Measurements from ENCODE around the gene PRKAG3. TPM values are rescaled to one million over a fixed set of nuclear protein-coding genes. Genes with fewer than 3 reads are reported as not detected.

The PRKAG3 gene
- not detected for polyA plus RNA-seq (ENCODE audit: low read depth in 6 of 6)

DNA sequence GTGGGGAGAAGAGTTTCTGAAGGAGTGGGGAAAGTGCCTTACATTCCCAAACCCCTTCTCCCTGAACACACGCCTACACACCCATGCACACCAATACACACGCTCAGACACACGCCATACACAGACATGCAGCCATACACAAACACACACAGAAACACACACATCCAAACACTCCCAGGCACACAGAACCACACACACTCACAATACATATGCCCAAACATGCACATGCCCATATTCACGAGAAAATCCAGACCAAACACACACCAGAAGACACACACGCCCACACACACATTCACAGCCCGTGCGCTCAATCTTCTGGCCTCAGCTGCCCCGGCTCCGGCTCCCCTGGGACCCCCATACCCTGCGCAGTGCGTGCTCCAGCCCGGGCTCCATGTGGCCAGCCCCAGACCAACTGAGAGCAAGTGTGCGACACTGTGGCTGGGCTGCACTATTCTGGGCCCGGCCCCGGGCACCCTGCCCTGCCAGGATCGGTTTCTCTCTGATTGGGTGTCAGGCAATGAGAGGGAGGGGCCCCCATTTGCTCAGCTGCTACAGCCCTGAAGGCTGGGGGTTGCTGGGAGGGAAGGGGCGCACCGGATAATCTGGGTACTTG is at the start of gene PRKAG3:
Gene PRKAG3, minus strand, starts transcription at position 426 of the 613 bp plus-strand sequence.
- Mint-ChIP-seq H3K27ac (peak within 1 kb of the TSS in 1 of 6 donors; percentile 68), H3K27me3 (peaks cover 47 to 64% (median 48%) of the 10 kb centered on the region in 3 donors), H3K4me3 (no peak within 1 kb of the TSS), H3K36me3 (no peaks in the 10 kb centered on the region), H3K9me3 (peaks cover 0 to 3% (median 0%) of the 10 kb centered on the region in 7 donors), H3K4me1 (peaks cover 0 to 4% (median 0%) of the 10 kb centered on the region in 3 donors)
- ATAC-seq (ENCODE audit: low read depth in 2 of 2) (no peak), DNase-seq (no peak)

DNA sequence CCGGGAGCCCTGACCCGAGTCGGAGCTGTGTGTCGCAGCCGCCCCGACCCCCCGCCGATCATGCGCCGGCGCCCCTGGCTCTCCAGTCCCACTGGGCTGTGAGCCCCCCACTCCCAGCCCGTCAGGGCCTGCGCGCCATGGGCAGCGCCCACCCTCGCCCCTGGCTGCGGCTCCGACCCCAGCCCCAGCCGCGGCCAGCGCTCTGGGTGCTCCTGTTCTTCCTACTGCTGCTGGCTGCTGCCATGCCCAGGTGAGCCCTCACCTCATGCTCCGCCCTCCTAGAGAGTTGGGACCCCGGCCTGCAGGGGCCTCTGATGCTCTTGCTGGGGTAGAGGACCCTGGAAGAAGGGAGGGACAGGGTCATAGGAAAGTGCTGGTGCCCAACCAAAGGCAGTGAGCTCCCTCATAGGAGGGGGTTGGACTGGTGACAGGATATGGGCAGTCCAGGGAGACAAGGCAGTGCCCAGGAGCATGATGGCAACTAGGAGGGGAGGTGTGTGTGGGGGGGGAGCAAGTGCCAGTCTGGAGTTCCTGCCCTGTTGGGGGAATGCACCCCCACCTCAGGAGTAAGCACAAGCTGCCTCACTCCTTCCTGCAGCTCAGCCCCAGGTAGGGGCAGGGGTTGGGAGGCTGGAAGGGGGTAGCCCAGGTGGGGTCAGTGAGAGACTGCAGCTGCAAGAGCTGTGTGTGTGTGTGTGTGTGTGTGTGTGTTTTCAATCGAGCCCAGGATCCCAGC is 49.4 kb upstream of the PRKAG3 start:
- no peaks in the 10 kb centered on the region for H3K9me3 Mint-ChIP-seq
- no peak for DNase-seq
- peaks cover 62 to 73% (median 73%) of the 10 kb centered on the region in 3 donors for H3K4me1 Mint-ChIP-seq

DNA sequence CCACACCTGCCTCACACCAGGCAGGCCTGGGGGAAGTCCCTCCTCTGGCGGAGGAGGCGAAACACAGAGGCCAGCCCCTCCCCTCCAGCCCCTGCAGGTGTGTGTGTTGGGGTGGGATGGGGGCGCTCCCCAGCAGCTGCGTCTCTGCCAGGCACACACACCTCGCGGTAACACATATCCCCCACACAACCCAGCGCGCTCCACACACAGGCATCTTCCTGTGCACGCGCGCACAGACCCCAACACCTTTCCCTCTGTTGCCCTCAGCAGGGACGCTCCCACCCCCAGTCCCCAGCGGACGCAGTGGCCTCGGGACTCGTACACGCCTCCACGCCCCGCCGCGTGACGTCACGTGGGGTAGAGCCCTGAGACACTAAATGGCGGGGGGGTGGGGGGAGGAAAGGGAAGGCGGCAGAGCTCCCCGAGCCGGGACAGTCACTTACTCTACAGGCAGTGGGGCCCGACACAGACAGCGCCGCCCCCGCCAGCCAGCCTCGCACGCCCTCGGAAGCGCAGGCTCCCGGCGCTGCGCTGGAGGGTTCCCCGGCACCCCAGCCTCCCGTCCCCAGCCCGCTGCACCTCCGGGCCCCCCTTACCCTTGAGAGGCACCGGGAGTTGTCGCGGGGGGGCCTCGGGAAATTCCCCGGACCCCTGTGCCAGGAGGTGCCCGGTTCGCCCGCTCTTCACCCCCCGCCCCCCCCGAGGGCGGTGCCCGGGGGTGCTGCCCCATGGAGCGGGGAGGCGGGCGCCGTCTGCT is 48.7 kb upstream of the PRKAG3 start, which contains the start of gene WNT10A:
Gene WNT10A, plus strand, starts transcription at position 751 of the 757 bp plus-strand sequence. CDS start 144 bp downstream, outside the sequence.
- Mint-ChIP-seq H3K4me3 (peak within 1 kb of the TSS; percentile 82 to 94 (median 92)), H3K4me1 (peaks cover 56 to 67% (median 65%) of the 10 kb centered on the region in 3 donors), H3K36me3 (no peaks in the 10 kb centered on the region), H3K27ac (peak within 1 kb of the TSS; percentile 96 to 99 (median 99)), H3K9me3 (no peaks in the 10 kb centered on the region), H3K27me3 (peaks cover 0 to 9% (median 8%) of the 10 kb centered on the region in 3 donors)
- DNase-seq (peak; percentile 95), ATAC-seq (ENCODE audit: low read depth in 2 of 2) (peak; percentile 75 to 78)

More for the DNA sequence above, 49.4 kb upstream of the PRKAG3 start:
- Mint-ChIP-seq H3K4me3 (peak overlapping the region; percentile 72 to 94 (median 86)), H3K27ac (peak overlapping the region; percentile 91 to 99 (median 98)), H3K36me3 (no peaks in the 10 kb centered on the region), H3K27me3 (peaks cover 0 to 8% (median 6%) of the 10 kb centered on the region in 3 donors)
- ATAC-seq (ENCODE audit: low read depth in 2 of 2) = no peak

DNA sequence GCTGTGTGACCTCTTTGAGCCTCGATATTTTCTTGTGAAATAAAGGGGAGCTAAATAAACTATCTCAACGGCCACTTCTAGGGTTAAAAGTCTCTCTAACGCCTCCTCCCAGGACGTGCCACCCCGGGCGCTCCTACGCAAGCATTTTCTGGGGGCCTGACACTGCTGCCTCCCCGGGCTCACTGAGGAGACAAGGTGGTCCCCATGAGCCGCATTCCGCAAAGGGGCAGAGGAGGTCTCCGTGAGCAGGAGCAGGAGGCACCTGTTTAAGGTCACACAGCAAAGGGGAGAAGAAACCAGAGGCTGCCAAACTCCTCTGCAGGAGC is 48.1 kb upstream of the PRKAG3 start:
- Mint-ChIP-seq H3K4me3 (peak overlapping the region; percentile 82 to 94 (median 92)), H3K4me1 (peaks cover 50 to 61% (median 60%) of the 10 kb centered on the region in 3 donors), H3K36me3 (no peaks in the 10 kb centered on the region), H3K27ac (peak overlapping the region; percentile 96 to 99 (median 99)), H3K9me3 (no peaks in the 10 kb centered on the region), H3K27me3 (peaks cover 0 to 11% (median 8%) of the 10 kb centered on the region in 3 donors)
- ATAC-seq (ENCODE audit: low read depth in 2 of 2) = peak in 1 of 2 donors; percentile 0
- DNase-seq = no peak

DNA sequence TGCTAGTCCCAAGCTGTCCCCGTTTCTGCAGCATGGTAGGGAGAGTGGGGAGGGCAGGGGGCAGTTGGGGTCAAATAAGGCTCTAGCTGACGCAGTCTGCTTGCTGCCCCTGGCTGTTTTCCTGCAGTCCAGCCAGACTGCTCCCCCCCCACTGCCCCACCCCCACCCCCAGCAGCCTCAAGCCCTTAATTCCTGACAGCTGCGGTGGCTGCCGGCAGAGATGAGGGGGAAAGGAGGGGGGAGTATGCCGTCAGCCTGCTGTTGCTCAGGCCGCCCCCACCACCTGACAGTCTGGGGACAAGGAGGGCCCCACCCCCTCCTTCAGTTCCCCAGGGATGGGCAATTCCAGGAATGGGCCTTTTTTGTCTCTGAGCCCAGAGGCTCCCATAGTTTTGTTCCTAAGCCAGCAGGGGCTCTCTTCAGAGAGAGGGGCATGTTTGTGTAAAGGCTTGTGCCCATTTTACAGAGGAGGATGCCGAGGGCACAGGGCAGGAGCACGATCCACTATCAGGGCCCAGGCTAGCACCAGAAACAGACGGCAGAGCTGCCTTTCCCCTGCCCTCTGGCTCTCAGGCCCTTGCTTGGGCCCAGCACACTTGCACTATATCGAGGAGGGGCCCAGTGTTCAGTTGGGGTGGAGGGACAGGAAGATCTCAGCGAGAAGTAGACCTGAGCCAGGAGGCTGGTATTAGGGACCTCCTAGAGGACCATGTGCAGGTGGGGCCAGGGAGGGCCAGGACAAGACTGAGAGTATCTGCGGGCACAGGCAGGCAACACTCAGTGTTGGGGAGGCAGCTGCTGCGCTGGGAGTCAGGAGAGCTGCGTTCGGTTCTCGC is 47.5 kb upstream of the PRKAG3 start:
- no peak for ATAC-seq (ENCODE audit: low read depth in 2 of 2)
- H3K36me3 Mint-ChIP-seq = no peaks in the 10 kb centered on the region
- no peaks in the 10 kb centered on the region for H3K9me3 Mint-ChIP-seq
- DNase-seq = no peak
- H3K4me3 Mint-ChIP-seq = peak overlapping the region; percentile 82 to 94 (median 92)
- H3K4me1 Mint-ChIP-seq = peaks cover 47 to 57% (median 54%) of the 10 kb centered on the region in 3 donors
- peaks cover 5 to 17% (median 8%) of the 10 kb centered on the region in 3 donors for H3K27me3 Mint-ChIP-seq
- peak overlapping the region; percentile 96 to 99 (median 99) for H3K27ac Mint-ChIP-seq

DNA sequence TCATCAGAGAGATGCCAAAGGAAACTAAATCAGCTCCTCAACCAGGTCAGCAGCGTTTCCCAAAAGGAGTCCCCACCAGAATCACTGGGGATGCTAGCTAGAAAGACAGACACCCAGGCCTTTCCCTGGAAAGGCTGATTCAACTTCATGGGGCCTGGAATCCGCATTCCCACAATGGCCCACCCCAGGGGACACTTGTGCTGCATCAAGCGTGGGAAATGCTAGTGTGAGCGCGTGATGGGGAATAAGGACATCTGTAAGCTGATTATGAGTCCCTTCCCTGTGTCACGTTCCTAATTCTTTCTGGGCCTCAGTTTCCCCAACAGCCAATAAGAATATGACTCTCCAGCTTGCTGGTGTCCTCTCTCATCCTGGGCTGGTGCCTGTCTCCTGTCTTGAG is 46.9 kb upstream of the PRKAG3 start:
- peaks cover 47 to 58% (median 52%) of the 10 kb centered on the region in 3 donors for H3K4me1 Mint-ChIP-seq
- ATAC-seq (ENCODE audit: low read depth in 2 of 2) (no peak), DNase-seq (no peak)
- H3K9me3 Mint-ChIP-seq = no peaks in the 10 kb centered on the region
- H3K27ac Mint-ChIP-seq = peak overlapping the region; percentile 24 to 96 (median 54)
- H3K36me3 Mint-ChIP-seq = no peaks in the 10 kb centered on the region
- H3K4me3 Mint-ChIP-seq = peak overlapping the region in 2 of 8 donors; percentile 25
- H3K27me3 Mint-ChIP-seq = peaks cover 6 to 18% (median 9%) of the 10 kb centered on the region in 3 donors

DNA sequence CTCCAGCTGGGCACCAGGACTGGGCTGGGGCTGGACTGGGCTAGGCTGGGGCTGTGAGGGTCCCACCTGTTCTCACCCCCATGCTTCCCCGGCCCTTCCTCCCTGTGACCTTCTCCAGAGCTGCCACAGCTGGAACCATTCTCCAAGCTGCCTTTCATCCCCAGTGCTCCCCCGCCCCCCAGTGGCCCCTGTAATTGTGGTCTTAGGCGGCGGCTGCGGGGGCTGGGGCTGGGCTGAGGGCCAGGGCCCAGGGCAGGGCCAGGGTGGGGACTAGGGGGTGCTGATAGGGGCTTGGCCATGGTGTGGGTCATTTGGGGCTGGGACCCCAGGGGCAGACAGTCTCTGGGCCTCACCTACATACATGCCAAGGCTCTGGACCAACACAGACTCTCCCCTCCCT is 46.3 kb upstream of the PRKAG3 start:
- Mint-ChIP-seq H3K27ac (peak overlapping the region in 1 of 6 donors; percentile 60), H3K4me1 (peaks cover 48 to 58% (median 52%) of the 10 kb centered on the region in 3 donors), H3K27me3 (peaks cover 11 to 18% (median 15%) of the 10 kb centered on the region in 3 donors), H3K36me3 (no peaks in the 10 kb centered on the region), H3K4me3 (no peak overlapping the region), H3K9me3 (no peaks in the 10 kb centered on the region)
- DNase-seq (no peak), ATAC-seq (ENCODE audit: low read depth in 2 of 2) (no peak)

DNA sequence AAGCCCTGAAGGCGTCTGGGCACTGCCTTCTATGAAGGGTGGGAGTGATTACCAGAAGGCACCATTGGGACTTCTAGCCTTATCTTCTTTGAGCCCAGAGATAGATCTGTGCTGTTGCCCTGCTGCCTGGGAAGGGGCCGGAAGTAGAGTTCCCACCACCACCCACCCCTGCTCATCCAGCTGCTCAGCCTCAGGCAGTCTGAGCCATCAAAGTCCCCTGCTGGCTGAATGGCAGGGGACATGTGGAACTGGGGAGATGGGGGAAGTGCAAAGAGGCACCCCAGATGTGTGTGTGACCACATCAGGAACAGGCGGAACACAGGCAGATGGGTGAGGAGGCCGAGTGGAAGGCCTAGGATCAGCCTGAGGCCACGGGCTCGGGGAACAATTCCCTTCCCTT is 45.7 kb upstream of the PRKAG3 start:
- ATAC-seq (ENCODE audit: low read depth in 2 of 2) = no peak
- Mint-ChIP-seq H3K27me3 (peaks cover 17 to 21% (median 19%) of the 10 kb centered on the region in 3 donors), H3K27ac (peak overlapping the region in 3 of 6 donors; percentile 44 to 92 (median 74)), H3K4me1 (peaks cover 48 to 58% (median 52%) of the 10 kb centered on the region in 3 donors), H3K36me3 (no peaks in the 10 kb centered on the region), H3K9me3 (no peaks in the 10 kb centered on the region), H3K4me3 (peak overlapping the region in 3 of 8 donors; percentile 29 to 69 (median 32))
- DNase-seq = no peak

DNA sequence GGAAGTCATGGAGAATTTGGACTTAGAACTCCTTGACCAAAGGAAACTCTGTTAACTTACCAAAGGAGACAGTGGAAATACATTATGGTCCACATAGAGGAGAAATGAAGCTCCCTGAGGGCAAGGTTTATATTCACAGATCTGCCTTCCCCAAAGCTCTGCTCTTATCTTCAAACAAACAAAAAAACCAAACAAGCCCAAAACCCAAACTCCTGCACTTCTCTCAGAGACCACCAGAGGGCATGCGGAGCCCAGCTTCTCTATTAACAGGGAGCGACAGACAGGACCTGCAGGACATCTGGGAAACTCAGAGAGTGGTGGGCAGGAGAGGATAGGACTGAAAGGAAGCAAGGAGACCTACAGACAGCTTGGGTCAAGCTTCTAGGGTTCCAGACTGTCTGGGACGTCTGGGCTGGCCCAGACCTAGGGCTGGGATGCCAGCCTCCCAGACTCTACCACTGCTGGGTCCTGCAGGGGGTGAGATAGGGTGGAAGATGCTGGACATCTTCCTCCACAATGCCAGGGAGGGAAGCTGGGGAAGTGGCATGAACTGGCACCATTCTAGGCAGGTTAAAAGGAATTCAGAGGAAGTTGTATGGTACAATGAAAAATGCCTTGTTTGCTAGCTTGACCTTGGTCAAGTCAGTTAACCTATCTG is 45.1 kb upstream of the PRKAG3 start:
- H3K4me3 Mint-ChIP-seq = peak overlapping the region in 2 of 8 donors; percentile 14 to 69
- peaks cover 23 to 27% (median 25%) of the 10 kb centered on the region in 3 donors for H3K27me3 Mint-ChIP-seq
- peak; percentile 77 for DNase-seq
- no peak for ATAC-seq (ENCODE audit: low read depth in 2 of 2)
- H3K4me1 Mint-ChIP-seq = peaks cover 49 to 58% (median 52%) of the 10 kb centered on the region in 3 donors
- no peaks in the 10 kb centered on the region for H3K9me3 Mint-ChIP-seq
- no peaks in the 10 kb centered on the region for H3K36me3 Mint-ChIP-seq
- H3K27ac Mint-ChIP-seq = peak overlapping the region; percentile 0 to 92 (median 56)

DNA sequence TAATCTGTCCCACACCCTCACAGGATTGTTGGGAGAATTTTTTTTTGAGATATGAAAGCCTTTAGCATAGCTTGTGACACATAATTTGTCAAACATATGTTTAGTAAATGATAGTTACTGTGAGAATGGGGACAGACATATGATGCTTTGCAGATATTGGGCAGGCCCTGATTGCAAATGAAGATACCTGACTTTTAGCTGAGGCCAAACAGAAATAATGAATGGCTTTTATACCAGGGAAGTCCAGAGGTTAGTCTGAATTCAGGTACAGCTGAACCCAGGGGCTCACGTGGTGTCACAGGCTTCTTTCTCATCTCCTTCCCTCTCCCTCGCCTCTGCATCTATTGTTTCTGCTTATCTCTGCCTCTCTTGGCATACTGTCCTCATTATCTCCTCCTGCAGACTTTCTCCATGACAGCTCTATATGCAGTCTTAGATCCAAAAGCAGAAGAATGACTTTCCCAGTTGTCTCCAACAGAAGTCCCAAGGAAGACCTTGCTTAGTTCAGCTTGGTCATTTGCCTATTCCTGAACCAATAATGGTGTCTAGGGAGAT is 44.2 kb upstream of the PRKAG3 start:
- peak overlapping the region in 2 of 6 donors; percentile 15 to 36 for H3K27ac Mint-ChIP-seq
- ATAC-seq (ENCODE audit: low read depth in 2 of 2) (no peak), DNase-seq (no peak)
- H3K9me3 Mint-ChIP-seq = no peaks in the 10 kb centered on the region
- no peaks in the 10 kb centered on the region for H3K36me3 Mint-ChIP-seq
- no peak overlapping the region for H3K4me3 Mint-ChIP-seq
- H3K4me1 Mint-ChIP-seq = peaks cover 43 to 52% (median 49%) of the 10 kb centered on the region in 3 donors
- H3K27me3 Mint-ChIP-seq = peaks cover 27 to 32% (median 29%) of the 10 kb centered on the region in 3 donors

DNA sequence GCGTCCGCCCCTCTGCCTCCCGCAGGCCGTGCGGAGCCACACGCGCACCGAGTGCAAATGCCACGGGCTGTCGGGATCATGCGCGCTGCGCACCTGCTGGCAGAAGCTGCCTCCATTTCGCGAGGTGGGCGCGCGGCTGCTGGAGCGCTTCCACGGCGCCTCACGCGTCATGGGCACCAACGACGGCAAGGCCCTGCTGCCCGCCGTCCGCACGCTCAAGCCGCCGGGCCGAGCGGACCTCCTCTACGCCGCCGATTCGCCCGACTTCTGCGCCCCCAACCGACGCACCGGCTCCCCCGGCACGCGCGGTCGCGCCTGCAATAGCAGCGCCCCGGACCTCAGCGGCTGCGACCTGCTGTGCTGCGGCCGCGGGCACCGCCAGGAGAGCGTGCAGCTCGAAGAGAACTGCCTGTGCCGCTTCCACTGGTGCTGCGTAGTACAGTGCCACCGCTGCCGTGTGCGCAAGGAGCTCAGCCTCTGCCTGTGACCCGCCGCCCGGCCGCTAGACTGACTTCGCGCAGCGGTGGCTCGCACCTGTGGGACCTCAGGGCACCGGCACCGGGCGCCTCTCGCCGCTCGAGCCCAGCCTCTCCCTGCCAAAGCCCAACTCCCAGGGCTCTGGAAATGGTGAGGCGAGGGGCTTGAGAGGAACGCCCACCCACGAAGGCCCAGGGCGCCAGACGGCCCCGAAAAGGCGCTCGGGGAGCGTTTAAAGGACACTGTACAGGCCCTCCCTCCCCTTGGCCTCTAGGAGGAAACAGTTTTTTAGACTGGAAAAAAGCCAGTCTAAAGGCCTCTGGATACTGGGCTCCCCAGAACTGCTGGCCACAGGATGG is 42.0 kb upstream of the PRKAG3 start:
- Mint-ChIP-seq H3K4me1 (peaks cover 31 to 42% (median 40%) of the 10 kb centered on the region in 3 donors), H3K4me3 (peak overlapping the region; percentile 76 to 93 (median 87)), H3K27me3 (peaks cover 27 to 44% (median 42%) of the 10 kb centered on the region in 3 donors), H3K36me3 (no peaks in the 10 kb centered on the region), H3K9me3 (no peaks in the 10 kb centered on the region), H3K27ac (peak overlapping the region in 1 of 6 donors; percentile 96)
- ATAC-seq (ENCODE audit: low read depth in 2 of 2) (peak; percentile 59 to 67), DNase-seq (no peak)

Data from naive B cell (primary cell).